ES-I3 (cell line): ENCODE results near the gene SYT14.
"Not testable (repeated sequence)": the region's sequence is repeated elsewhere in the genome, so short reads cannot be mapped to it uniquely, and the experiment has no call there.

Source experiments
- H3K36me3 ChIP-seq: 2 replicates; pipeline ENCODE4 v1.6.1; 2013; ENCODE audit warnings: mild to moderate bottlenecking, low read length, control low read depth, moderate library complexity; ENCODE audit not compliant: insufficient read depth
- H3K4me1 ChIP-seq: 2 replicates; pipeline ENCODE4 v1.6.1; 2013; ENCODE audit warnings: mild to moderate bottlenecking, control low read depth, low read length; ENCODE audit not compliant: insufficient read depth
- H3K9ac ChIP-seq: 2 replicates; pipeline ENCODE4 v1.6.1; 2013; ENCODE audit warnings: low read depth, mild to moderate bottlenecking, low read length, moderate library complexity
- H3K9me3 ChIP-seq: 2 replicates; pipeline ENCODE4 v1.6.1; 2013; ENCODE audit warnings: mild to moderate bottlenecking, low read length, moderate library complexity; ENCODE audit not compliant: control insufficient read depth, insufficient read depth

The SYT14 gene

DNA sequence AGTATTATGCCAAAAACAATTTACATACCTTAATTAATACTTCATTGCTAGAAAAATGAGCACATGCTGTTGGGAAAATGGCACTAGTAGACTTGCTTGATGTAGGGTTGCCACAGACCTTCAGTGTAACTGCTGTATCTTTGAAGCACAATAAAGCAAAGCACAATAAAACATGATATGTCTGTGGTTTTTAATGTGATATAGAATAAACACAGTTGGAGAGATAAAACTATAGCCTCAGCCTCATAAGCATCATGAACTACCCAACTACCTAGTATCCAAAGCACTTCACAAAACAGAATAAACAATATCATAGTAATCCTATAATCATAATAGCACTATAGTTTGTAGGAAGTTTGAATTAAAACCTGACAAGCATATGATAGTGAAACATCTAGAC lies 143.5 kb downstream of the SYT14 start:
- H3K9ac ChIP-seq = no peak overlapping the region
- no peaks in the 10 kb centered on the region for H3K4me1 ChIP-seq
- no peaks in the 10 kb centered on the region for H3K9me3 ChIP-seq
- peaks cover 2% of the 10 kb centered on the region; the same call in 1 of the 2 replicates for H3K36me3 ChIP-seq

DNA sequence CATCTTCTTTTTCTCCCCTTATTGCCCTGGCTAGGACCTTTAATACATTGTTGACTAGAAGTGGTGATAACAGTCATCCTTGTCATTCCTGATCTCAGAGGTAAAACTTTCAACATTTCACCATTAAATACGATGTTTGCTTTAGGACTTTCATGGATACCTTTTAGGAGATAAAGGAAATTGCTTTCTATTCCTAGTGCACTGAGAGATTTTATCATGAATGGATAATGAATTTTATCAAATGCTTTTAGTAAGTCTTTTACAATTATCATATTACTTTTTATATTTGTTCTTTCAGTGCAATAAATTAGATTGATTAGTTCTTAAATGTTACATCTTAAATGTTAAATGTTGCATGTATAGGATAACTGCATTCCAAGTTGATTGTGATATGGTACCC lies 147.3 kb downstream of the SYT14 start:
- no peak overlapping the region for H3K9ac ChIP-seq
- H3K36me3 ChIP-seq = no peaks in the 10 kb centered on the region
- H3K9me3 ChIP-seq = no peaks in the 10 kb centered on the region
- H3K4me1 ChIP-seq = no peaks in the 10 kb centered on the region

DNA sequence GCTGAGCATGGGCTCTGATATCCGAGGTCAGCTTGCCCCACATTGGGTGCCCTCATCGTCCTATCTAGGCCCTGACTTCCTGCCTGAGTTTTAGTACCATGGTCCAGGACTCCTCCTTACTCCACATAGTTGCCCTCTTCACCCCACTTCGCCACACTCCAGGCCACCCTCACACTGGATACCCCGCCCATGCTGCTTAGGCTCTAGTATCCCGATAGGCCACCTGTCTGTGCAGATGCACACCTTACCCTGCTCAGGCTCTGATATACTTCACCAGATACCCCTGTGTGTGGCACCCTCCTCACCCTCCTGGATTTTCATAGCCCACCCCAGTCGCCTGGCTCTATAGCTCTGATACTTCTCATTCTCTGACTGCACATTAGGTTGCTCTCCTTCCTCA lies 149.0 kb downstream of the SYT14 start:
- H3K36me3 ChIP-seq = no peaks in the 10 kb centered on the region
- H3K9me3 ChIP-seq = no peaks in the 10 kb centered on the region
- no peak overlapping the region for H3K9ac ChIP-seq
- H3K4me1 ChIP-seq = no peaks in the 10 kb centered on the region

DNA sequence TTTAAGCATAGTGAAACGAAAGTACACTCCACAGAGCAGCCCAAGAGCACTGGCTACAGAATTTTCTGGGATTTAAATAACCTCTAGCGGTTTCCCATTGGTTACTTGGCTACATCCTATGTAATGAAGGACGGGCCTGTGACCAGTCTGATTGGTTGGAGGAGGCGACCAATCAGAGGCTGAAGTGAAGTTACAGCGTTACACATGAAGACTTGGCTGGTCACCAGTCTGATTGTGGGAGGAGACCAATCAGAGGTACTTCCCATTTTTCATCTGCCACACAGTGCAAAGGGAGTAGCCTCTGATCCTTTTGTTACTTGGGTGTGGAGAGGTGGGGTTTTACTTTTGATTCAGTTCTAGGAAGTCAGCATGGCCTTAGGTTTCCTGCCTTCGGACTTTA lies 151.8 kb downstream of the SYT14 start:
- H3K9me3 ChIP-seq = no peaks in the 10 kb centered on the region
- no peak overlapping the region for H3K9ac ChIP-seq
- no peaks in the 10 kb centered on the region for H3K36me3 ChIP-seq
- H3K4me1 ChIP-seq = no peaks in the 10 kb centered on the region

DNA sequence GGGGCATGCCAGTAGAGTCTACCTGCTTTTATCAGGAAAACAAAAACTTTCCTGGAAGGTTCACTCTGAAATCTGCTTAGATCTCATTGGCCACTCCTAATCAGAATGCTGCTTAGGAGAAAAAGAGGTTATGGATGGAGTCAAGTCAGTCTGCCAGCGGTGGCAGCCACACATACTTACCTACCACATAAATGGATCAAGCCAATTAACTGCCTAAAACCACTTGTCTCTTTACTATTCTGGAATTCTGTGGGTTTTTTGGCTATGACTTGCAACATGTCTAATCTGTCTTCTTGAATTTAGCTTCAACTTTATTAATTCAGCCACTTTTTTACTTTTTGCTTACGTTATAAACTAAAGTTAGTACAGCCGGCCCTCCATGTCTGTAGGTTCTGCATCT lies 154.3 kb downstream of the SYT14 start:
- Histone ChIP-seq H3K36me3 (no peaks in the 10 kb centered on the region), H3K9me3 (no peaks in the 10 kb centered on the region), H3K9ac (no peak overlapping the region), H3K4me1 (no peaks in the 10 kb centered on the region)

DNA sequence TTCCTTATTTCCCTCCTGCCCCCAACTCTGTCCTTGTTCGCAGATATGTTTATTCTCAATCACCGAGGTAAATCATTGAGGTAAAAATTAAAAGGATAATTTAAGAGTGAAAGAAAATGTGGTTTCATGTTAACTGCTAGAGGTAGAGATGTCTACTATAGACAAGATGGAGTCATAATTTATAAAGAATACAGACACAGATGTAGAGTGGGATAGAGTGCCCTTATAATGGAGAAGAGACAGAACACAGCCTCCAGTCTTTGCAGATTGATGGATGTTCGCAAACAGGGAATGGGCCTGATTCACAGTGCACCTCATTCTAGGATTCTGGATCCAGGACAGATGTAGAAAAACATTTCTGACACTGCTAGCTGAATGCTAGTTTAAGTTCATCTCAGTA lies 155.4 kb downstream of the SYT14 start:
- H3K9ac ChIP-seq = no peak overlapping the region

DNA sequence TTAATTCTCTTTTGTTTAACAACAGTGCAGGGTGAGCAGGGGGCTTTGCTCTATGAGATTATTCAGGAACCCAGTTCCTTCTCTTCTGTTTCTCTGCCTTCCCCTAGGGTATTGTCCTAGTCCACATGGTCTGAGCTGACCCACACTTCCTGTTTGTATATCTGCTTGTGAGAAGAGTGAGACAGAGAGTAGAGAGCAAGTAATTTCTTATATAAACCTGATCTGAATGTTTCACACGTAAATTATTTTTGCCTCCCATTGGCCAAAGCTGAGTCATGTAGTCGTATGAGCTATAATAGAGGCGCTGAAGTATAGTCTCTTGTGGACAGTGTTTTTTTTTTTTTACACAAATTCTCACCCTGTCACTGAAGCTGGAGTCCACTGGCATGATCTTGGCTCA lies 160.3 kb downstream of the SYT14 start:
- H3K4me1 ChIP-seq = no peaks in the 10 kb centered on the region
- H3K9me3 ChIP-seq = no peaks in the 10 kb centered on the region
- H3K36me3 ChIP-seq = no peaks in the 10 kb centered on the region
- no peak overlapping the region for H3K9ac ChIP-seq

More for the DNA sequence above, 155.4 kb downstream of the SYT14 start:
- Histone ChIP-seq H3K9me3 (no peaks in the 10 kb centered on the region), H3K4me1 (no peaks in the 10 kb centered on the region), H3K36me3 (no peaks in the 10 kb centered on the region)

DNA sequence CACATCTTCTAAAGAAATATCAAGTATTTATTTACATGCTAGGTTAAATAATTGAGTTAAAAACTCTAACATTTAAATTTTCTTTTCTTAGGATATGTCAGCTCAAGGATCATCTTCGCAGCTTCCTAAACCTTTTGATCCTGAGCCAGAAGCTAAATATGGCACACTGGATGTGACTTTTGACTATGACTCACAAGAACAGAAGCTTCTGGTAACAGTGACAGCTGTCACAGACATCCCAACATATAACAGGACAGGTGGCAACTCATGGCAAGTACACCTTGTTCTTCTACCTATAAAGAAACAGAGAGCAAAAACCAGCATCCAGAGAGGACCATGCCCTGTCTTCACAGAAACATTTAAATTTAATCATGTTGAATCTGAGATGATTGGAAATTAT lies 161.9 kb downstream of the SYT14 start:
- Histone ChIP-seq H3K9ac (no peak overlapping the region), H3K9me3 (0 out of 2 replicates have a peak, but pooled peaks cover under 1% of the 10 kb centered on the region), H3K4me1 (no peaks in the 10 kb centered on the region), H3K36me3 (no peaks in the 10 kb centered on the region)

DNA sequence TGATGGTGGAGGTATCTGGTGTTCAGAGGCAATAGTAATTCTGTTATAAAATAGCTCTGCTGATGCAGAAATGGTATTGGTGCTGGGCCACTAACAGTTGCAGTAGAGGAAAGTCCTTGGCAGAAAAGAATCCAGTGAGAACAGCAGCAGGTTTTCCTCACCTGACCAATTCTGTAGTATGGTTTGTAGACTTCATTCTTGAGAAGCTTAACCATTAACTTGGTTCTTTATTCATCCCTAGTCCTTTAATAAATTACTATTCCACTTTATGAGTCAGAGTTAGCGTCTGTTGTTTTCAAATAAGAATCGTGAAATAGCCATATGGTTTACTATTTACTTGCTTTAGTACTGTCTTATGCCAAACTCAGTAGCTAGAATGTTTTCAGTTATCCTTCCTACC lies 166.1 kb downstream of the SYT14 start:
- no peaks in the 10 kb centered on the region for H3K4me1 ChIP-seq
- 0 out of 2 replicates have a peak, but pooled peaks cover 2% of the 10 kb centered on the region for H3K9me3 ChIP-seq
- no peaks in the 10 kb centered on the region; the same call in 1 of the 2 replicates for H3K36me3 ChIP-seq
- no peak overlapping the region for H3K9ac ChIP-seq

DNA sequence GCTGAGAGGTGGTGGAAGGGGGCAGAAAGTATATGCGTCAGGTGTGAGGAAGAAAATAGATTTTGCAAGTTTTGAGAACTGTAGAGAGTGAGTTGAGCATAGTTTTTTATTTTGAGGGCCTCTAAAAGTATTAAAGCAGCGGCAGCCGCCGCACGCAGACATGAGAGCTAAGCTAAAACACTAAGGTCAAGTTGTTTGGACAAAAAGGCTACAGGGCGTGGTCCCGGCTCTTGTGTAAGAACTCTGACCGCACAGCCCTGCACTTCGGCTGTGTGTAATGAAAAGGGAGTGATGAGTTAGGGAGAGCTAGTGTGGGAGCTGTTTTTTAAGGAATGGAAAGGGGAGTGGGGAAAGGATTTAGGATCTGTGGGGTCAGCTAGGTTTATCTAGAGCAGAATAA lies 174.9 kb downstream of the SYT14 start:
- not testable (repeated sequence) for H3K36me3 ChIP-seq, H3K9me3 ChIP-seq, H3K9ac ChIP-seq
- H3K4me1 ChIP-seq = peaks cover 12% of the 10 kb centered on the region; the same call in 1 of the 2 replicates

DNA sequence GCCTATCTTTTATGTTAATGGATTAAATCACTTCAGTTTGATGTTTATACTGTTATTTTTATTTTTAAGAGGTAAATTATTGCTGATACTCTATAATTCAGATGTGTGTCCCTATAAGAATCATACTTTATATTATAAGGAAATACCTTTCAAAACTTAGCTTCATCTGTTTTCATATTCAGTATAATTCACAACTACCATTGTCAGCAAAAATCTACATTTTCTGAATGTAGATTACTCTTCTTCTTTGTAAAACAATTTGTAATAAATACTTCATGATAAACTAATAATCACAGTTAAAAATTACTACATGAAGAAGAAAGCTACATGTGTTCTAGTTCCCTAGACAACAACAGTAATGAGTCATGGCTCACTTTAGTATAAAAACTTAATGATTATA lies 179.2 kb downstream of the SYT14 start:
- Histone ChIP-seq H3K9ac (no peak overlapping the region), H3K9me3 (no peaks in the 10 kb centered on the region; the same call in 1 of the 2 replicates), H3K4me1 (peaks cover 14% of the 10 kb centered on the region; the same call in 1 of the 2 replicates), H3K36me3 (no peaks in the 10 kb centered on the region; the same call in 1 of the 2 replicates)

DNA sequence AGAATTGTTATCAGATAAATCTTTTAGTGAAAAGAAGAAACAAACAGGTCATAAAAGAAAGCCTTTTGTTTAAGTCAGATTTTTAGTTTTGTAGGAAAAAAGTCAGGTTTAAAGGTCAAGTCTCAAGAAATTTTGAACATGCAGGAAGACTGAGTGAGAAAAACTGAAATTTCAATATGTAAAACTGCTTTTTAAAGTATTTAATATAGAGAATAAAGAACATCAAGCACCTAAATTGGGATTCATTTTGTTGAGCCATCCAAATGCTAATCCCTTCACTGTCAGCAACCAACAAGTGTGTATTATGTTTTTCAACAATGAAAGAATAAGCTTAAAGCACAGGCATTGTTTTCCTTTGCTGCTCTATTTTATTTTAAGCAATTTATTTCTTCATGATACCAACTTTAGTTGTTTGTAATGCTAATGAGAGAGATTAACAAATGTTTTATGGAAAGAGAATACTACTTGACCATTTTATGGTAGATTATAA lies 179.7 kb downstream of the SYT14 start:
- no peaks in the 10 kb centered on the region for H3K9me3 ChIP-seq
- no peak overlapping the region for H3K9ac ChIP-seq
- H3K4me1 ChIP-seq = peaks cover 14% of the 10 kb centered on the region; the same call in 1 of the 2 replicates
- H3K36me3 ChIP-seq = no peaks in the 10 kb centered on the region

DNA sequence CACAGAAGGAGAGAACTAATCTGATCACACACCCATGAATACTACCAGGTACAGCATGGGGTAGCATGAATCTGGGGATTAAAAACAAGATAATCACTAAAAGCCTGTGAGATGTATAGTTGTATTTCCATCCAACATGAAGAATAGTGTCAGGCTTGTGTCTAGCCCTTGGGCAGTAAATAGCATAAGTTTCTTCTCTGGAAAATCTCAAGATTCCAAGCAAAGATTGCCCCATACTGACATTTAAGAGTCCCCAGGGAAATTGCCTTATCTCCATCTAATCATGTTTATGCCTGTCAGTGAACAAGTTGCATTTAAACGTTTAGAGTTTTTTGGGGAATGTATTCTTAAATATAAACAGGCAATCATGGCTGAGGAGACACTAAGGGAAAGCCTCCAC lies 185.4 kb downstream of the SYT14 start:
- Histone ChIP-seq H3K4me1 (no peaks in the 10 kb centered on the region), H3K9ac (no peak overlapping the region), H3K9me3 (no peaks in the 10 kb centered on the region), H3K36me3 (no peaks in the 10 kb centered on the region)

DNA sequence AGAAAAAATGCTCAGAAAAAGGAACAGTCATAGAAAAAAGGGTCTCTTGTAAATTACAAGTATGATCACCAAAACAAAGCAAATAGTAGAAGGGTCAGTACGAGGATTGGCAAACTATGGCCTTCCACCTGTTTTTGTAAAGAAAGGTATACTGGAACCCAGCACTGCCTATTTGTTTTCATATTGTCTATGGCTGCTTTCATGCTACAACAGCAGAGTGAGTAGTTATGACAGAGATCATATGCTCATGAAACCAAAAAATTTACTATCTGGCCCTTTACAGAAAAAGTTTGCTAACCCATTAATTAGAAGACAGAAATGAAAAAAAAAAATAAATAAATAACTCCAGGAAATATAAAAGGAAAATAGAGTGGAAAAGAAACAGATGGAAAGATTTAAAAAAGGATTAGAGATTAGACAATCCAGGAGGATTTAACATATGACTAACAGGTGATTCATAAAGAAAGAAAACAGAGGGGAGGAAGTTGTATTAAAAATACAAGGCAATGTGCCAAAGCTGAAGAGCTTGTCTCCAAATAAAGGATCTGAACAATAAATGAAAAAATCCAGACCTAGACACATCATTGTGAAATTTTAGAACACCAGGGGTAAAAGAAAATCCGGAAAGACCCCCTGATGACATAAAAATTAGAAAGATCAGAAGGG lies 186.0 kb downstream of the SYT14 start:
- Histone ChIP-seq H3K9ac (no peak overlapping the region), H3K4me1 (no peaks in the 10 kb centered on the region), H3K9me3 (no peaks in the 10 kb centered on the region), H3K36me3 (no peaks in the 10 kb centered on the region)

DNA sequence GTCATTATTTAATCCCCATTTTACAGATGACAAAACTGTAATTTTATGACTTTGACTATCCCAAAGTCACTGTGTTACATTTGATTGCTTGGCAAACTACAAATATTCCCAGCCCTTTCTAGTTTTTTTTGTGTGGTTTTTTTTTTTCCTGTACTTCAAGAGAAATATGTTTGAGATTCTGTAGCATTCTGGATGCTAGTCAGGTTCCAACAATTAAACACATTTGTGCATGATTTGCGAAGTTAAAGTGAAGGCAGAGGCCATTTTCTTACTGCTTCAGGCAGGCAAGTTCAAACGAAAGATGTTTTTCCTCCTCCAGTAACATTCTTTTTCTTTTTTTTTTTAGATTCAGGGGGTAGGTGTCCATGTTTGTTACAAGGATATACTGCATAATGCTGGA lies 186.7 kb downstream of the SYT14 start:
- H3K9me3 ChIP-seq = no peaks in the 10 kb centered on the region
- no peaks in the 10 kb centered on the region for H3K4me1 ChIP-seq
- no peaks in the 10 kb centered on the region for H3K36me3 ChIP-seq
- H3K9ac ChIP-seq = no peak overlapping the region
